MV-4-11 (cell line): Measurements from ENCODE around the gene POLE3.

ENCODE experiments used
- DNase-seq: peaks from one replicate; lab custom pipeline; 2025; lab: John Stamatoyannopoulos, UW

The POLE3 gene

GRCh38 chr9:113376634-113377567, 33.6 kb downstream of the POLE3 start, which contains the start of gene HDHD3:
TSS of gene HDHD3 (minus strand) at chr9:113376986. CDS start at chr9:113374354, 2,632 bp downstream.
- DNase-seq = no peak

- DNase-seq = no peak
Observed at GRCh38 chr9:113375057-113376023, 35.1 kb downstream of the POLE3 start.

GRCh38 chr9:113373676-113374392, 36.6 kb downstream of the POLE3 start:
- DNase-seq = no peak

GRCh38 chr9:113373256-113373655, 37.2 kb downstream of the POLE3 start:
- no peak for DNase-seq

GRCh38 chr9:113372059-113372458, 38.4 kb downstream of the POLE3 start:
- DNase-seq = no peak

GRCh38 chr9:113370806-113371325, 39.6 kb downstream of the POLE3 start:
- DNase-seq = no peak

- no peak for DNase-seq
Observed at GRCh38 chr9:113369855-113370140, 40.7 kb downstream of the POLE3 start.

GRCh38 chr9:113368982-113369854, 41.3 kb downstream of the POLE3 start:
- no peak for DNase-seq

- no peak for DNase-seq
Observed at GRCh38 chr9:113368348-113368981, 42.0 kb downstream of the POLE3 start.

- DNase-seq = peak; percentile 89
Observed at GRCh38 chr9:113365652-113366051, 44.8 kb downstream of the POLE3 start.

GRCh38 chr9:113364951-113365350, 45.5 kb downstream of the POLE3 start:
- DNase-seq = no peak

GRCh38 chr9:113363336-113363735, 47.1 kb downstream of the POLE3 start:
- DNase-seq = no peak

GRCh38 chr9:113361304-113362018, 49.0 kb downstream of the POLE3 start:
- DNase-seq = no peak

GRCh38 chr9:113360242-113360842, 50.1 kb downstream of the POLE3 start:
- DNase-seq = no peak

- DNase-seq = no peak
Observed at GRCh38 chr9:113359385-113359784, 51.1 kb downstream of the POLE3 start.
